ENCODE data around the gene HHIPL1.

The HHIPL1 gene

GRCh38 chr14:99716091-99716849 is 71.3 kb downstream of the HHIPL1 start:
- no peak for DNase-seq (ENCODE audit: low read depth)

GRCh38 chr14:99716850-99717681 is 72.1 kb downstream of the HHIPL1 start:
- DNase-seq (ENCODE audit: low read depth), result no peak

- DNase-seq (ENCODE audit: low read depth), result no peak
Observed at GRCh38 chr14:99717682-99718013, 72.7 kb downstream of the HHIPL1 start.

GRCh38 chr14:99718031-99718810 is 73.3 kb downstream of the HHIPL1 start:
- no peak for DNase-seq (ENCODE audit: low read depth)

GRCh38 chr14:99718811-99719192 is 73.9 kb downstream of the HHIPL1 start:
- no peak for DNase-seq (ENCODE audit: low read depth)

- DNase-seq (ENCODE audit: low read depth), result no peak
Observed at GRCh38 chr14:99720941-99721791, 76.2 kb downstream of the HHIPL1 start.

GRCh38 chr14:99721792-99722516 is 77.0 kb downstream of the HHIPL1 start:
- no peak for DNase-seq (ENCODE audit: low read depth)

- DNase-seq (ENCODE audit: low read depth), result no peak
Observed at GRCh38 chr14:99722741-99723140, 77.8 kb downstream of the HHIPL1 start.

- no peak for DNase-seq (ENCODE audit: low read depth)
Observed at GRCh38 chr14:99724196-99724891, 79.4 kb downstream of the HHIPL1 start.

GRCh38 chr14:99724939-99725773 is 80.2 kb downstream of the HHIPL1 start:
- no peak for DNase-seq (ENCODE audit: low read depth)

- no peak for DNase-seq (ENCODE audit: low read depth)
Observed at GRCh38 chr14:99725774-99726537, 81.0 kb downstream of the HHIPL1 start.

- DNase-seq (ENCODE audit: low read depth), result no peak
Observed at GRCh38 chr14:99726538-99727095, 81.7 kb downstream of the HHIPL1 start.

- DNase-seq (ENCODE audit: low read depth), result no peak
Observed at GRCh38 chr14:99727096-99727870, 82.4 kb downstream of the HHIPL1 start.

- no peak for DNase-seq (ENCODE audit: low read depth)
Observed at GRCh38 chr14:99728231-99728920, 83.4 kb downstream of the HHIPL1 start.

- no peak for DNase-seq (ENCODE audit: low read depth)
Observed at GRCh38 chr14:99728981-99729451, 84.1 kb downstream of the HHIPL1 start.

Data from stimulated activated CD8-positive, alpha-beta memory T cell treated with anti-CD3 and anti-CD28 coated beads, Interleukin-15, amount 100 ng/mL, for 1 hour (primary cell).